IPS-20b (cell line): Measurements from ENCODE around the gene NEK1.
"Not testable (repeated sequence)": the region's sequence is repeated elsewhere in the genome, so short reads cannot be mapped to it uniquely, and the experiment has no call there.

Experiments
- H3K27ac ChIP-seq: one replicate; pipeline ENCODE4 v1.5.1; 2013; ENCODE audit warnings: low read length
- H3K27me3 ChIP-seq: 2 replicates; pipeline ENCODE4 v1.6.1; 2013; ENCODE audit warnings: mild to moderate bottlenecking, low read length, inconsistent platforms; ENCODE audit not compliant: insufficient read depth
- H3K36me3 ChIP-seq: 2 replicates; pipeline ENCODE4 v1.6.1; 2013; ENCODE audit warnings: low read depth, mild to moderate bottlenecking, inconsistent platforms, low read length, moderate library complexity; ENCODE audit not compliant: insufficient read depth
- H3K4me1 ChIP-seq: 2 replicates; pipeline ENCODE4 v1.6.1; 2013; ENCODE audit warnings: mild to moderate bottlenecking, control low read depth, inconsistent platforms, low read length, moderate library complexity; ENCODE audit not compliant: insufficient read depth
- H3K4me3 ChIP-seq: 2 replicates; pipeline ENCODE4 v1.5.1; 2013; ENCODE audit warnings: mild to moderate bottlenecking, low read length, inconsistent platforms
- H3K9ac ChIP-seq: 2 replicates; pipeline ENCODE4 v1.6.1; 2013; ENCODE audit warnings: low read depth, mild to moderate bottlenecking, inconsistent platforms, low read length, moderate library complexity
- H3K9me3 ChIP-seq: 2 replicates; pipeline ENCODE4 v1.6.1; 2013; ENCODE audit warnings: mild to moderate bottlenecking, low read depth, low read length, inconsistent platforms; ENCODE audit not compliant: insufficient read depth

Gene NEK1

DNA sequence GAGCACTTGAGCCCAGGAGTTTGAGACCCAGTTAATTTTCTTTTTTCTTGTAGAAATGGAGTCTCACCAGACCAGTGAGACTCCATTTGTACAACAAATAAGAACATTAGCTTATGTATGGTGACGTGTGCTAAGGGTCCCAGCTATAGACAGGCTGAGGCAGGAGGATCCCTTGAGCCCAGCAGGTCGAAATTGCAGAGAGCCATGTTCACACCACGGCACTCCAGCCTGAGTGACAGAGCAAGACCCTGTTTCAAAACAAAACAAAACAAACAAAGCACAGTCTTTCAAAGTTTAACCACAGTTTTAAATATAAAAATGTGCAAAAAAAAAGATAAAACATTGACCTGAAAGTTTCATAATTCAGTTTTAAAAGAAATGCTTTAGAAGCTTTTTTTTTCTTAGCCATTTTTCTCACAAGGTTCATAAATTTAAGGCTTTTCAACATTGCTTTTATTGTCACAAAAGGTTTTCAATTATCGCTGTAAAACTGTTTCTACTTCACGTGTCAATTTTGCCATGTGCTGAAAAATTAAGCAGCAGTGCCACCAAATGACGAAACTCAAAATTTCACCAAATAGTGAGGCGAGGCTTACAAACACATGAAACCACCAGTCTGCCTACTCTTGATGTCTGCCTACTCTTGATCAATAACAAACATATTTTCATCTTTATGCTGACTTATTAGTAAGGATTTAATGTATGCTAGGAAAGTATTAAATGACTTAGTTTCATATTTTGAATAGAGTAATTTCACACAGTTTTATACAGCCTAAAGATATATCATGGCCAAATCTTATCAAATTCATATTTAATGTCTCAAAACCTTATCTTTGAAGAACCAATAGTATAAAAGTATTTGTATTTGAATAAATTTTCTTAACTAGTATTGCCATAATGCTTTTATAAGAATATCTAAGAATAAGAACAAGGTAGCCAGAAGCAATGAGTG lies 126.3 kb downstream of the NEK1 start:
- peaks cover 5% of the 10 kb centered on the region; the same call in 1 of the 2 replicates for H3K9me3 ChIP-seq
- peaks cover 5% of the 10 kb centered on the region; the same call in 1 of the 2 replicates for H3K4me1 ChIP-seq
- no peaks in the 10 kb centered on the region for H3K27me3 ChIP-seq
- H3K36me3 ChIP-seq, result no peaks in the 10 kb centered on the region
- peak overlapping the region; percentile 20 for H3K27ac ChIP-seq
- H3K4me3 ChIP-seq, result no peak overlapping the region
- H3K9ac ChIP-seq, result no peak overlapping the region

DNA sequence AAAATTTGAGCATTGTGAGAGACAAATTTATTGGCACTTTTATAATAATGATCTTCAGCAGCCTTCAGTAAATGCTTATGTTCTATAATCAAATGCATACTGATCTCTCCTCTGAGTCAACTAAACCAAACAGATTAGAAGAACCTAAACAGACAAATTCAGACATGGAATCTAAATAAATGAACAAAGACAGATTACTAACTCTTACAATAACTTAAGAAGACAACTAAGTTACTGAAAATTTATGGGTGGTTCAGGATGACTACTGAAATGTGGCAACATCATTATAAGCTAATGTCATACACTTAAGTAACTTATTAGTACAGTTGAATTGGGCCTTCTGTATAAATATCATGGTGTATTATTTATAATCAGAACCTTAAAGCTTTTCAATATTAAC lies 127.3 kb downstream of the NEK1 start:
- Histone ChIP-seq H3K9me3 (peaks cover 5% of the 10 kb centered on the region; the same call in 1 of the 2 replicates), H3K4me3 (no peak overlapping the region), H3K27me3 (no peaks in the 10 kb centered on the region), H3K36me3 (no peaks in the 10 kb centered on the region), H3K27ac (no peak overlapping the region), H3K4me1 (peaks cover 5% of the 10 kb centered on the region; the same call in 1 of the 2 replicates), H3K9ac (no peak overlapping the region)

DNA sequence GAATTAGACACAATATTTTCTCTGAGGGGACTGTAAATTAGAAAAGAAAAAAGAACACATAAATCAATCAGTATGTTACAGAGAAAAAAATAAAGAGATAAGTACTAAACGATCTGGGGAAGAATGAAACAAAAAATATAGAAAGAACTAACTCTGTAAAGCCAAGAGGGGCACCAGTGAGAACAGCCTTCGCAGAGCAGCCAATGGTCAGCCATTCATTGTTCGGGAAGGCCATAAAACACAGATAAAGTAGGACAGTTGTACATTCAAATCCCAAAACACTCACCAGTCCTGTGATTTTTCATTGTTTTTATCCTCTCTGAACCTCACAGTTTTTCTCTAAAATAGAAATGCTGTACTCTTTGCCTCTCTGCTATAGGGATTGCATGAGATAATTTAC lies 127.9 kb downstream of the NEK1 start:
- Histone ChIP-seq H3K27ac (no peak overlapping the region), H3K36me3 (no peaks in the 10 kb centered on the region), H3K9me3 (peaks cover 5% of the 10 kb centered on the region; the same call in 1 of the 2 replicates), H3K9ac (no peak overlapping the region), H3K4me3 (no peak overlapping the region), H3K27me3 (no peaks in the 10 kb centered on the region), H3K4me1 (peaks cover 5% of the 10 kb centered on the region; the same call in 1 of the 2 replicates)

DNA sequence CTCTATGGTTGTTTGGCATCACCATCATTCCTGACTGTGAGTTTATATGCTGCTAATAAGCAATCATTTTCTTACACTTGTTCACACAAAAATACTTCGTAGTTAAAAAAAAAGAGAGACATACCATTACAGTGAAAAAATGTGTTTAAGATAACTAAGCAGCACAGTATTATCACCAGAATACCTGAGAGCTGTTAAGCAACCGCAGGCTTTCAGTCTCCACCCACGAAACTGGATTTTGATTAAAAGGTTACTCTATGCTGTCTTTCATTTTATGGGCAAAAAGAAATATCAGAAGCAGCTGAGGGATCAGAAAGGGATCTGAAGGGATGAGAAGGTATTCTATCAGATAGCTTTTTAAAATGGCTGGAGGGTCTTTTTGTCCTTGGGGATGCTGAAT lies 148.3 kb downstream of the NEK1 start:
- H3K4me1 ChIP-seq, result no peaks in the 10 kb centered on the region
- no peak overlapping the region for H3K9ac ChIP-seq
- H3K27ac ChIP-seq, result no peak overlapping the region
- H3K36me3 ChIP-seq, result no peaks in the 10 kb centered on the region; the same call in 1 of the 2 replicates
- no peaks in the 10 kb centered on the region for H3K9me3 ChIP-seq
- no peak overlapping the region for H3K4me3 ChIP-seq
- no peaks in the 10 kb centered on the region for H3K27me3 ChIP-seq

GRCh38 chr4:169460081-169460480 lies 152.3 kb downstream of the NEK1 start:
- Histone ChIP-seq H3K4me1 (no peaks in the 10 kb centered on the region), H3K27ac (no peak overlapping the region), H3K9ac (no peak overlapping the region), H3K36me3 (no peaks in the 10 kb centered on the region; the same call in 1 of the 2 replicates), H3K9me3 (no peaks in the 10 kb centered on the region), H3K4me3 (no peak overlapping the region), H3K27me3 (no peaks in the 10 kb centered on the region)

DNA sequence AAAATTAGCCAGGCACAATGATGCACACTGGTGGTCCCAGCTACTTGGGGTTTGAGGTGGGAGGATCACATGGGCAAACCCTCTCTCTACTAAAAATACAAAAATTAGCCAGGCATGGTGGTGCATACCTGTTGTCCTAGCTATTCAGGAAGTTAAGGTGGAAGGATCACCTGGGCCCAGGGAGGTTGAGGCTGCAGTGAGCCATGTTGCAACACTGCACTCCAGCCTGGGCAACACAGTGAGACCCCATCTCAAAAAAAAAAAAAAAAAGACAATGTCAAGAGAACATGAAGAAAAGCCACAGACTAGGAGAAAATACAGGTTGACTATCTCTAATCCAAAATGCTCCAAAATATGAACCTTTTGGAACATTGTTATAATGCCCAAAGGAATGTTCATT lies 153.8 kb downstream of the NEK1 start:
- Histone ChIP-seq H3K27ac (no peak overlapping the region), H3K9ac (no peak overlapping the region), H3K9me3 (no peaks in the 10 kb centered on the region), H3K4me3 (no peak overlapping the region), H3K36me3 (no peaks in the 10 kb centered on the region; the same call in 1 of the 2 replicates), H3K4me1 (no peaks in the 10 kb centered on the region), H3K27me3 (no peaks in the 10 kb centered on the region)

DNA sequence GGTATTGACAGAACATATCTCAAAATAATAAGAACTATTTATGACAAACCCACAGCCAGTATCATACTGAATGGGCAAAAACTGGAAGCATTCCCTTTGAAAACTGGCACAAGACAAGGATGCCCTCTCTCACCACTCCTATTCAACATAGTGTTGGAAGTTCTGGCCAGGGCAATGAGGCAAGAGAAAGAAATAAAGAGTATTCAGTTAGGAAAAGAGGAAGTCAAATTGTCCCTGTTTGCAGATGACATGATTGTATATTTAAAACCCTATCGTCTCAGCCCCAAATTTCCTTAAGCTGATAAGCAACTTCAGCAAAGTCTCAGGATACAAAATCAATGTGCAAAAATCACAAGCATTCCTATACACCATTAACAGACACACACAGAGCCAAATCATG lies 159.7 kb downstream of the NEK1 start:
- not testable (repeated sequence) for H3K4me1 ChIP-seq, H3K4me3 ChIP-seq, H3K9ac ChIP-seq, H3K27me3 ChIP-seq, H3K36me3 ChIP-seq, H3K9me3 ChIP-seq, H3K27ac ChIP-seq

DNA sequence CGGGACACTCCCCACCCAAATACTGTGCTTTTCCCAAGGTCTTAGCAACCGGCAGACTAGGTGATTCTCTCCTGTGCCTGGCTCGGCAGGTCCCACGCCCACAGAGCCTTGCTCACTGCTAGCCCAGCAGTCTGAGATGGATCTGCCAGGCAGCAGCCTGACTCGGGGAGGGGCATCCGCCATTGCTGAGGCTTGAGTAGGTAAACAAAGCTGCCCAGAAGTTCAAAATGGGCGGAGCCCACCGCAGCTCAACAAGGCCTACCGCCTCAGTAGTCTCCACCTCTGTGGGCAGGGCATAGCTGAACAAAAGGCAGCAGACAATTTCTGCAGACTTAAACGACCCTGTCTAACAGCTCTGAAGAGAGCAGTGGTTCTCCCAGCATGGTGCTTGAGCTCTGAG lies 163.4 kb downstream of the NEK1 start:
- not testable (repeated sequence) for H3K4me3 ChIP-seq, H3K27ac ChIP-seq, H3K36me3 ChIP-seq

DNA sequence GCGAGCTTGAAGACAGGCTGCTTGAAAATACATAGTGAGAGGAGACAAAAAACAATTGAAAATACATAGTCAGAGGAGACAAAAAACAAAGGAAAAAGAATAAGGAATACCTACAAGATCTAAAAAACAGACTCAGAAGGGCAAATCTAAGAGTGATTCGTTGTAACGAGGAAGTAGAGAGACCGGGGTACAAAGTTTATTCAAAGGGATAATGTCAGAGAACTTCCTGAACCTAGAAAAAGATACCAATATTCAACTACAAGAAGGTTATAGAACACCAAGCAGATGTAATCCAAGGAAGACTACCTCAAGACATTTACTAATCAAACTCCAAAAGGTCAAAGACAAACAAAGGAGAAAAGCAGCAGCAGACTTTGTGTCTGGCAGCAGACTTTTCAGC lies 165.6 kb downstream of the NEK1 start:
- H3K4me3 ChIP-seq, result no peak overlapping the region
- H3K27me3 ChIP-seq, result no peaks in the 10 kb centered on the region
- no peak overlapping the region for H3K9ac ChIP-seq

More for the DNA sequence above, 163.4 kb downstream of the NEK1 start:
- H3K4me1 ChIP-seq, H3K27me3 ChIP-seq, H3K9ac ChIP-seq, H3K9me3 ChIP-seq: not testable (repeated sequence)

GRCh38 chr4:169443748-169444147 lies 168.6 kb downstream of the NEK1 start:
- no peak overlapping the region for H3K9ac ChIP-seq
- no peaks in the 10 kb centered on the region for H3K4me1 ChIP-seq
- no peaks in the 10 kb centered on the region for H3K36me3 ChIP-seq
- H3K9me3 ChIP-seq, result peaks cover 13% of the 10 kb centered on the region
- no peak overlapping the region for H3K27ac ChIP-seq
- H3K27me3 ChIP-seq, result no peaks in the 10 kb centered on the region
- no peak overlapping the region for H3K4me3 ChIP-seq

More for the DNA sequence above, 165.6 kb downstream of the NEK1 start:
- peaks cover 13% of the 10 kb centered on the region for H3K9me3 ChIP-seq
- H3K36me3 ChIP-seq, result no peaks in the 10 kb centered on the region
- H3K27ac ChIP-seq, result no peak overlapping the region
- no peaks in the 10 kb centered on the region for H3K4me1 ChIP-seq

- no peaks in the 10 kb centered on the region for H3K36me3 ChIP-seq
- no peak overlapping the region for H3K27ac ChIP-seq
- H3K27me3 ChIP-seq, result no peaks in the 10 kb centered on the region
- H3K9me3 ChIP-seq, result peaks cover 8% of the 10 kb centered on the region; the same call in 1 of the 2 replicates
- no peaks in the 10 kb centered on the region for H3K4me1 ChIP-seq
- no peak overlapping the region for H3K9ac ChIP-seq
- H3K4me3 ChIP-seq, result no peak overlapping the region
Observed at GRCh38 chr4:169440446-169440845, 171.9 kb downstream of the NEK1 start.

DNA sequence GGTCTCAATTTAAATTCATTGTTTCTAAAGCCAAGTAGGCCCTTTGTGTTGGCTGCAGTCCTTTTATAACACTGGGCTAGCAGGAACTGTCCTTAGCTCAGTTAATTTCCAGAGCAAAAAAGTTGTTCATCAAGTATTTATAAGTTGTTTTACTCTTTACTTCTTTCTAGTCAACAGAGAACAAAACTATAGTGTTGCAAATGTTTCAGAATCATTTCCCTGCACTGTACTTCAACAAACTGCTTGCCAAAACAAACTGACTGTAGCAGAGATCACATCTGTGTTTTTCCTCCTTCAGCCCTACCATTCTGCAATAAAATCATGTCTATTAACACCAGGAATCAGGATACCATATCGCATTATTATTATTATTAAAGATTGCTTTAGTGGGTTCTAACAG lies 173.1 kb downstream of the NEK1 start:
- H3K36me3 ChIP-seq, result no peaks in the 10 kb centered on the region
- no peak overlapping the region for H3K4me3 ChIP-seq
- H3K9me3 ChIP-seq, result peaks cover 8% of the 10 kb centered on the region; the same call in 1 of the 2 replicates
- no peak overlapping the region for H3K9ac ChIP-seq
- no peak overlapping the region for H3K27ac ChIP-seq
- H3K27me3 ChIP-seq, result no peaks in the 10 kb centered on the region
- H3K4me1 ChIP-seq, result no peaks in the 10 kb centered on the region
